Measurements from ENCODE around the gene JPT2.
A peak's percentile ranks its signal among the peaks of the same experiment; 100 is the strongest.

Gene JPT2

DNA sequence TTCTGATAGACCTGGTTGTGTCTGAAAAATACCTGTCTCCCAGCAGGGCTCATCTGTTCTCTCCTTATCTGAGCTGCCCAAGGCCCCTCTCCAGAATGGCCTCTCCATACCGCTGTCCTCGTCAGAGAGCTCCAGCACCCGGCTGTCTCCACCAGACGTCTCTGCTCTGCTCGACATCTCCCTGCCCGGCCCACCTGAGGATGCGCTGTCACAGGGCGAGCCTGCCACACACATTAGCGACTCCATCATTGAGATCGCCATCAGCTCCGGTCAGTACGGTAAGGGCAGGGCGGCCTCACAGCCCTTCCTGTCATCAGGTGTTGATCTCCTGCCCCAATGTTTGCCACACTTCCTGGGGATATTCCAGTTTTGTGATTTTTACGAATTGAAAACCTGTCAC, 10.2 kb upstream of the JPT2 start:
- Histone ChIP-seq H3K27ac (replicated peaks; ENCODE audit: low read length) (no peak overlapping the region), H3K9ac (ENCODE audit: low read depth, low read length, poor library complexity) (no peak overlapping the region), H2BK15ac (ENCODE audit: low read length) (no peak overlapping the region), H4K8ac (ENCODE audit: low read depth, low read length) (no peak overlapping the region), H2BK12ac (ENCODE audit: low read length) (no peak overlapping the region), H4K91ac (ENCODE audit: low read depth, low read length, poor library complexity) (no peak overlapping the region), H2AFZ (ENCODE audit: low read length) (no peak overlapping the region), H3K27me3 (ENCODE audit: control insufficient read depth in 3 of 3, insufficient read depth in 3 of 3, low read depth in 1 of 3, low read length in 3 of 3) (no peaks in the 10 kb centered on the region), H3K36me3 (replicated peaks in 1 of 2; ENCODE audit: control insufficient read depth in 2 of 2, insufficient read depth in 2 of 2, low read length in 2 of 2) (peaks cover 76 to 97% of the 10 kb centered on the region in 2 donors), H2BK120ac (ENCODE audit: low read depth, low read length) (no peak overlapping the region), H3K79me1 (ENCODE audit: low read depth, low read length) (peaks cover 3% of the 10 kb centered on the region), H3K4me1 (ENCODE audit: control insufficient read depth in 2 of 2, insufficient read depth in 1 of 2, low read depth in 1 of 2, low read length in 2 of 2) (no peaks in the 10 kb centered on the region), H3K14ac (ENCODE audit: low read length) (no peak overlapping the region), H3K9me3 (replicated peaks in 1 of 2; ENCODE audit: control insufficient read depth in 2 of 2, insufficient read depth in 1 of 2, low read depth in 1 of 2, low read length in 2 of 2) (no peaks in the 10 kb centered on the region), H3K4ac (ENCODE audit: low read length) (no peak overlapping the region), H3K23ac (ENCODE audit: low read depth, low read length, poor library complexity) (peak overlapping the region; percentile 77), H2BK5ac (ENCODE audit: low read length) (no peak overlapping the region), H3K18ac (ENCODE audit: low read length) (no peak overlapping the region), H3K4me2 (ENCODE audit: insufficient read depth, low read length, poor library complexity, severe bottlenecking) (no peak overlapping the region), H2AK5ac (ENCODE audit: low read depth, low read length) (no peak overlapping the region), H3K4me3 (ENCODE audit: low read length in 2 of 2) (no peak overlapping the region)
- no CpG with 5 or more reads among the region's 14 CpGs for WGBS, 2 donors (ENCODE audit: extremely low coverage in 2 of 2, insufficient read length in 2 of 2, insufficient replicate concordance in 1 of 2)
- DNase-seq (ENCODE audit: low spot score): no peak

DNA sequence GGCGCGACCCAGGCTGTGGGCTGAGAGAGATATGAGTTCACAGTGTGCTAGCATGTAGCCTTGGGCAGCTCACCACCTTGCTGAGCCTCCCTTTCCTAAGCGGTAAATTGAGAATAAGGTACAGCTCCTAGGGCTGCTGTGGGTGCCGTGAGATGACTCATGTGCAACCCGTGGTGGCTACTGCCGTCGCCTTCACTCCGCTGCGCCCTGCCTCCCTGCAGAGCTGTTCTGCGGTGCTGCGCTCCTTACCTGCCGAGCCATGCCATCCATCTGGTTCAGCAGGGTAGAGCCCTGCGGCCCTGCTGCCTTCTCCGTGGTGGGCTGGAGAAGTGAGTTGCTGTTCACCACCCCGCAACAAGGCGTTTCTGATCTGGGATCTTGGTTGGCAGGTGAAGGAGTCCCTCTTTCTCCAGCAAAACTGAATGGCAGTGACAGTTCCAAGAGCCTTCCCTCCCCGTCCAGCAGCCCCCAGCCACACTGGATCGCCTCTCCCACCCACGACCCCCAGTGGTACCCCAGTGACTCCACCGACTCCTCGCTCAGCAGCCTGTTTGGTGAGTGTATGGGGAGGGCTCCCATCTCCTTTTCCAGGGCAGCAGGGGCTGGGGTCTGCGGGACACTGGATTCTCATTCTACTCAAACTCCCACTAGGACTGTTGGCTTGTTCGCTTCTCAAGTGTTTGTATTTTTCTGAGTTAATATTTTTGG, 9.3 kb upstream of the JPT2 start:
- Histone ChIP-seq H3K18ac (ENCODE audit: low read length) (no peak overlapping the region), H3K4me2 (ENCODE audit: insufficient read depth, low read length, poor library complexity, severe bottlenecking) (no peak overlapping the region), H3K14ac (ENCODE audit: low read length) (no peak overlapping the region), H3K4me3 (ENCODE audit: low read length in 2 of 2) (peak overlapping the region in 1 of 2 donors; percentile 16), H2BK12ac (ENCODE audit: low read length) (no peak overlapping the region), H4K91ac (ENCODE audit: low read depth, low read length, poor library complexity) (no peak overlapping the region), H2AK5ac (ENCODE audit: low read depth, low read length) (no peak overlapping the region), H3K23ac (ENCODE audit: low read depth, low read length, poor library complexity) (no peak overlapping the region), H3K9me3 (replicated peaks in 1 of 2; ENCODE audit: control insufficient read depth in 2 of 2, insufficient read depth in 1 of 2, low read depth in 1 of 2, low read length in 2 of 2) (no peaks in the 10 kb centered on the region), H2BK5ac (ENCODE audit: low read length) (no peak overlapping the region), H3K27ac (replicated peaks; ENCODE audit: low read length) (no peak overlapping the region), H2AFZ (ENCODE audit: low read length) (no peak overlapping the region), H3K27me3 (ENCODE audit: control insufficient read depth in 3 of 3, insufficient read depth in 3 of 3, low read depth in 1 of 3, low read length in 3 of 3) (no peaks in the 10 kb centered on the region), H3K79me1 (ENCODE audit: low read depth, low read length) (peaks cover 3% of the 10 kb centered on the region), H3K9ac (ENCODE audit: low read depth, low read length, poor library complexity) (no peak overlapping the region), H3K4me1 (ENCODE audit: control insufficient read depth in 2 of 2, insufficient read depth in 1 of 2, low read depth in 1 of 2, low read length in 2 of 2) (no peaks in the 10 kb centered on the region), H3K4ac (ENCODE audit: low read length) (no peak overlapping the region), H4K8ac (ENCODE audit: low read depth, low read length) (no peak overlapping the region), H3K36me3 (replicated peaks in 1 of 2; ENCODE audit: control insufficient read depth in 2 of 2, insufficient read depth in 2 of 2, low read length in 2 of 2) (peaks cover 77 to 97% of the 10 kb centered on the region in 2 donors), H2BK15ac (ENCODE audit: low read length) (no peak overlapping the region), H2BK120ac (ENCODE audit: low read depth, low read length) (no peak overlapping the region)
- no peak for DNase-seq (ENCODE audit: low spot score)
- no CpG with 5 or more reads among the region's 23 CpGs for WGBS, 2 donors (ENCODE audit: extremely low coverage in 2 of 2, insufficient read length in 2 of 2, insufficient replicate concordance in 1 of 2)

DNA sequence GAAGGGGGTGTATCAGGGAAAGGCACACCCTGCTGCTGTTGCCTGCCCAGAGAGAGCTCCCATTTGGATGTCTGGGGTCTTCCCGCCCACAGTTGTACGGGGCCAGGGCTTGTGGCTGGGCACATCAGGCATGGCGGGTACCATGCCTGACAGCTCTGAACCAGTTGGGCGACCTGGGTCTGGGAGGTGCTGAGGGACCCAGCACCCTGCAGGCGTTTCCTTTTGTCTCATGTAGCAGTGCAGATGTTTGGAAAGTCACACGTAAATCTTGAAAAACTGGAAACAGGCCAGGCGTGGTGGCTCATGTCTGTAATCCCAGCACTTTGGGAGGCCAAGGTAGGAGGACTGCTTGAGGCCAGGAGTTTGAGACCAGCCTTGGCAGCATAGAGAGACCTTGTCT, 8.4 kb upstream of the JPT2 start:
- H3K4me2 ChIP-seq (ENCODE audit: insufficient read depth, low read length, poor library complexity, severe bottlenecking): no peak overlapping the region
- no peaks in the 10 kb centered on the region for H3K9me3 ChIP-seq (replicated peaks in 1 of 2; ENCODE audit: control insufficient read depth in 2 of 2, insufficient read depth in 1 of 2, low read depth in 1 of 2, low read length in 2 of 2)
- no peak overlapping the region for H2AK5ac ChIP-seq (ENCODE audit: low read depth, low read length)
- H2BK15ac ChIP-seq (ENCODE audit: low read length): no peak overlapping the region
- no peak overlapping the region for H4K8ac ChIP-seq (ENCODE audit: low read depth, low read length)
- no peak overlapping the region for H3K4me3 ChIP-seq (ENCODE audit: low read length in 2 of 2)
- no peaks in the 10 kb centered on the region for H3K4me1 ChIP-seq (ENCODE audit: control insufficient read depth in 2 of 2, insufficient read depth in 1 of 2, low read depth in 1 of 2, low read length in 2 of 2)
- H3K14ac ChIP-seq (ENCODE audit: low read length): no peak overlapping the region
- H2BK5ac ChIP-seq (ENCODE audit: low read length): no peak overlapping the region
- H3K36me3 ChIP-seq (replicated peaks in 1 of 2; ENCODE audit: control insufficient read depth in 2 of 2, insufficient read depth in 2 of 2, low read length in 2 of 2): peaks cover 77 to 99% of the 10 kb centered on the region in 2 donors
- H3K9ac ChIP-seq (ENCODE audit: low read depth, low read length, poor library complexity): no peak overlapping the region
- no peak overlapping the region for H3K18ac ChIP-seq (ENCODE audit: low read length)
- no peak overlapping the region for H3K4ac ChIP-seq (ENCODE audit: low read length)
- H3K27me3 ChIP-seq (ENCODE audit: control insufficient read depth in 3 of 3, insufficient read depth in 3 of 3, low read depth in 1 of 3, low read length in 3 of 3): no peaks in the 10 kb centered on the region
- no peak overlapping the region for H3K23ac ChIP-seq (ENCODE audit: low read depth, low read length, poor library complexity)
- no CpG with 5 or more reads among the region's 7 CpGs for WGBS, 2 donors (ENCODE audit: extremely low coverage in 2 of 2, insufficient read length in 2 of 2, insufficient replicate concordance in 1 of 2)
- no peak overlapping the region for H2BK120ac ChIP-seq (ENCODE audit: low read depth, low read length)
- no peak overlapping the region for H4K91ac ChIP-seq (ENCODE audit: low read depth, low read length, poor library complexity)
- H3K79me1 ChIP-seq (ENCODE audit: low read depth, low read length): peaks cover 6% of the 10 kb centered on the region
- no peak overlapping the region for H2AFZ ChIP-seq (ENCODE audit: low read length)
- H3K27ac ChIP-seq (replicated peaks; ENCODE audit: low read length): no peak overlapping the region
- no peak overlapping the region for H2BK12ac ChIP-seq (ENCODE audit: low read length)
- DNase-seq (ENCODE audit: low spot score): no peak

DNA sequence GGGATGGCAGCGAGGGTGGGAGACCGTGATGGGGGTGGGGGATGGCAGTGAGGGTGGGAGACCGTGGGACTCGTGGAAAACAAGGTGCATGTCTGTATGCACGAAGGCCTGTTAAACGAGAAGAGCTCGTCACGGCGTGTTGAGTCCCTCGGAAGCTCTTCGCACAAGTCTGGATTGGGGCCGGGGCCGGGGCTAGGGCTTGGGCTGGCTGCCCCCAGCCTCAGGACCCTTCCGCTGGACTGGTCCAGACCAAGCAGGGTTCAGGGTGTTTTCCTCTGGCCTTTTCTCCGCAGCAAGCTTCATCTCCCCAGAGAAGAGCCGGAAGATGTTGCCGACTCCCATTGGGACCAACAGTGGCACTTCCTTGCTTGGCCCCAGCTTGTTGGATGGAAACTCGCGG, 7.7 kb upstream of the JPT2 start:
- no peak overlapping the region for H3K14ac ChIP-seq (ENCODE audit: low read length)
- no peak overlapping the region for H2AFZ ChIP-seq (ENCODE audit: low read length)
- no peak for DNase-seq (ENCODE audit: low spot score)
- no peak overlapping the region for H2BK120ac ChIP-seq (ENCODE audit: low read depth, low read length)
- H3K9ac ChIP-seq (ENCODE audit: low read depth, low read length, poor library complexity): no peak overlapping the region
- WGBS, 2 donors (ENCODE audit: extremely low coverage in 2 of 2, insufficient read length in 2 of 2, insufficient replicate concordance in 1 of 2): no CpG with 5 or more reads among the region's 19 CpGs
- H2BK12ac ChIP-seq (ENCODE audit: low read length): no peak overlapping the region
- no peak overlapping the region for H2BK15ac ChIP-seq (ENCODE audit: low read length)
- H3K18ac ChIP-seq (ENCODE audit: low read length): no peak overlapping the region
- H3K36me3 ChIP-seq (replicated peaks in 1 of 2; ENCODE audit: control insufficient read depth in 2 of 2, insufficient read depth in 2 of 2, low read length in 2 of 2): peaks cover 80 to 99% of the 10 kb centered on the region in 2 donors
- H4K91ac ChIP-seq (ENCODE audit: low read depth, low read length, poor library complexity): no peak overlapping the region
- no peaks in the 10 kb centered on the region for H3K4me1 ChIP-seq (ENCODE audit: control insufficient read depth in 2 of 2, insufficient read depth in 1 of 2, low read depth in 1 of 2, low read length in 2 of 2)
- H3K4me3 ChIP-seq (ENCODE audit: low read length in 2 of 2): no peak overlapping the region
- H3K4ac ChIP-seq (ENCODE audit: low read length): no peak overlapping the region
- no peak overlapping the region for H3K27ac ChIP-seq (replicated peaks; ENCODE audit: low read length)
- no peak overlapping the region for H2AK5ac ChIP-seq (ENCODE audit: low read depth, low read length)
- no peaks in the 10 kb centered on the region for H3K9me3 ChIP-seq (replicated peaks in 1 of 2; ENCODE audit: control insufficient read depth in 2 of 2, insufficient read depth in 1 of 2, low read depth in 1 of 2, low read length in 2 of 2)
- H3K27me3 ChIP-seq (ENCODE audit: control insufficient read depth in 3 of 3, insufficient read depth in 3 of 3, low read depth in 1 of 3, low read length in 3 of 3): no peaks in the 10 kb centered on the region
- no peak overlapping the region for H3K4me2 ChIP-seq (ENCODE audit: insufficient read depth, low read length, poor library complexity, severe bottlenecking)
- no peak overlapping the region for H3K23ac ChIP-seq (ENCODE audit: low read depth, low read length, poor library complexity)
- no peak overlapping the region for H4K8ac ChIP-seq (ENCODE audit: low read depth, low read length)
- H2BK5ac ChIP-seq (ENCODE audit: low read length): no peak overlapping the region
- H3K79me1 ChIP-seq (ENCODE audit: low read depth, low read length): peaks cover 6% of the 10 kb centered on the region
